Ovary (tissue), 9 donors: ENCODE measurements around the gene LRP1. TPM values are rescaled to one million over a fixed set of nuclear protein-coding genes. Genes with fewer than 3 reads are reported as not detected.

ENCODE experiments used
- DNase-seq, 5 donors: peaks; one replicate each; pipeline ENCODE4 v3.0.0-alpha.2; 2019 to 2020
- H3K27ac ChIP-seq, 2 donors: fragments of 200-600 bp; one replicate each; pipeline versions ENCODE4 v1.5.1 to v1.8.0; 2019 to 2022
- H3K27me3 ChIP-seq: fragments of 200-600 bp; one replicate; pipeline ENCODE4 v1.8.0; 2022
- H3K36me3 ChIP-seq: fragments of 200-600 bp; sonication (generic); one replicate; pipeline ENCODE4 v1.5.1; 2019
- H3K4me1 ChIP-seq: one replicate; pipeline ENCODE4 v1.8.1; 2013; ENCODE audit warnings: mild to moderate bottlenecking, moderate library complexity; ENCODE audit not compliant: insufficient read depth
- H3K4me3 ChIP-seq: fragments of 200-600 bp; sonication (generic); one replicate; pipeline ENCODE4 v1.5.1; 2017
- H3K9me3 ChIP-seq, 2 donors: fragments of 200-600 bp in 1 of 2; sonication (generic) in 1 of 2; one replicate each; pipeline versions ENCODE4 v1.5.1 to v1.8.1; 2013 to 2019; ENCODE audit warnings: mild to moderate bottlenecking in 1 of 2, moderate library complexity in 1 of 2
- CTCF ChIP-seq, 3 donors: fragments of 450-650 bp in 2 of 3; fragments of 200-600 bp in 1 of 3; IDR thresholded peaks; one replicate each; pipeline versions ENCODE4 v1.5.1 to v1.8.0; 2016 to 2022; ENCODE audit warnings: antibody characterized with exemption in 3 of 3, mild to moderate bottlenecking in 1 of 3
- EP300 ChIP-seq: sonication (generic); formaldehyde crosslinking; IDR thresholded peaks from one replicate; pipeline ENCODE4 v1.6.1; 2017; ENCODE audit warnings: antibody characterized with exemption
- POLR2A ChIP-seq: fragments of 450-650 bp; IDR thresholded peaks from one replicate; pipeline ENCODE4 v1.6.1; 2017; ENCODE audit warnings: antibody characterized with exemption, mild to moderate bottlenecking, moderate library complexity
- WGBS, 3 donors: extraction: QIAGEN DNeasy Blood & Tissue Kit in 1 of 3; methylation state at CpG; one replicate each; pipeline versions ENCODE4 v1.1.5 to v1.1.7; 2013 to 2017; 5-methylcytosine and 5-hydroxymethylcytosine counted together
- intact Hi-C, 4 donors: fragments of 100-400 bp; cut with DNase I; formaldehyde crosslinking; loops; one replicate each; pipeline versions ENCODE4 v1.11.0 to v1.15.1; 2022 to 2023
- polyA plus RNA-seq, 2 donors: library from polyadenylated mRNA; stranded (reverse); fragments of 200-250 nt in 1 of 2; fragments of 350-450 nt in 1 of 2; fragmentation: Illumina TruSeq in 1 of 2; extraction: RNeasy Lipid Tissue Mini Kit (QIAGEN cat#74804) in 1 of 2; gene quantifications; one replicate each; pipeline ENCODE4 v1.2.3, GENCODE V29; 2013 to 2014
- total RNA-seq, 7 donors: library from RNA; depleted of rRNA in 2 of 7; stranded (reverse); fragments of >200 nt in 2 of 7; fragmentation: NEBNext Ultra II Directional in 3 of 7; extraction: Animal tissue kit (Norgen Biotek cat#: 25700) in 3 of 7; gene quantifications; one replicate each; pipeline versions ENCODE4 v1.1.0 to v1.2.4, GENCODE V29; 2016 to 2023
- donor health status: DM: no; HTN: no; CAD: no; lungs with moderate emphysema.
- donor health status: DM: no; HTN: no; CAD: no.
- donor health status: Bipolar disorder and iron deficiency.
- donor health status: DM: yes; HTN: yes; CAD: no.
- donor health status: DM: no; HTN: no; CAD: no.
- donor health status: DM: yes; HTN: yes; CAD: no.

LRP1 gene
- total and polyA plus RNA-seq, 9 donors, result 76.4 to 640 (median 323) TPM

- Histone ChIP-seq H3K27me3 (no peaks in the 10 kb centered on the region), H3K27ac (no peak overlapping the region), H3K9me3 (no peaks in the 10 kb centered on the region), H3K36me3 (no peaks in the 10 kb centered on the region), H3K4me3 (no peak overlapping the region), H3K4me1 (peaks cover 19% of the 10 kb centered on the region)
- TF ChIP-seq EP300 (no peak), CTCF (IDR thresholded peaks at IDR 0.05) (no peak)
- peak in 2 of 5 donors; percentile 25 to 33 for DNase-seq
- intact Hi-C loops, result no loop called here
- WGBS, 3 donors, result 73 to 87% (median 75%) methylated on average over 6 of the region's 6 CpGs
Observed at GRCh38 chr12:57096099-57096572, 32.1 kb upstream of the LRP1 start.

DNA sequence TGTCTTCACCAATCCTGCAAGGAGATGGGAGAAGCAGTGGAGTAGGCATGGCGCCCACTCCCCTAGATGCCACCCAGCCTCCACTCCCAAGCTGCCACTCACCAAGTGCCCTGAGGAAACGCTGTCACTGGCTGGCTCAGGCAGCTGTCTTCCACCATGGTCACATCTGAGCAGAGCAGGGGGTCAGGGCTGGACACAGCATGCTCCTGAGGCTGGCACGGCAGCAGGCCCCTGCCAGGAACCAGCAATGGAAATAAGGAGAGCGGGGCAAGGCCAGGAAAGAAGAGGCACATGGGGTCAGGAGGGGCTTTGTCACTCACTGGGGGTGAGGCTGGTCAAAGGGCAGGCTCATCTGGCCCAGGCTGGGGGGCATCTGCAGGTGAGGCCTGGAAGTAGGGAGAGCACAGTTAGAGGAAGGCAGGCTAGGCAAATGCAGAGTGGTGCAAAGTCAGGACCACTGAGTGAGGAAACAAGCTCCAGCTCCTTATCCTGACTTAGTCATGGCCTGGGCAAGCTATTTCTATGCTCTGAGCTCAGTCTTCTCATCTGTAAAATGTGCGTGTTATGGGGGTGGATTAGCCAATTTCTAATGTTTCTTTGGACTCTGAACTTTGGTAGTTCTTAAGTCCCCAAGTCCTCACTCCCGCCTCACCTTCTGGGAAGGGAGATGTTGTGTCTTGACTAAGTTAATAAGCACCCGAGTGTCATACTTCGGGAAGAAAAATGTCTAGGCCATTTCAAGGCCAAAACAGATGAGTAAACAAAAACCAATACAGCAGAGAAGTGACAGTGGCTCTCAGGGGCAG lies 31.3 kb upstream of the LRP1 start:
- Histone ChIP-seq H3K27ac (no peak overlapping the region), H3K36me3 (no peaks in the 10 kb centered on the region), H3K9me3 (no peaks in the 10 kb centered on the region), H3K4me3 (no peak overlapping the region), H3K27me3 (no peaks in the 10 kb centered on the region), H3K4me1 (peaks cover 15% of the 10 kb centered on the region)
- WGBS, 3 donors, result 65 to 77% (median 75%) methylated on average over 8 of the region's 8 CpGs
- TF ChIP-seq CTCF (IDR thresholded peaks at IDR 0.05), result no peak
- no peak for TF ChIP-seq POLR2A
- TF ChIP-seq EP300, result no peak
- peak in 2 of 5 donors; percentile 20 to 23 for DNase-seq
- intact Hi-C loops, result no loop called here

- no peaks in the 10 kb centered on the region for H3K27me3 ChIP-seq
- peak in 1 of 5 donors; percentile 3 for DNase-seq
- intact Hi-C loops, result no loop called here
- H3K4me3 ChIP-seq, result no peak overlapping the region
- H3K4me1 ChIP-seq, result peaks cover 13% of the 10 kb centered on the region
- TF ChIP-seq CTCF (IDR thresholded peaks at IDR 0.05) (no peak), EP300 (no peak), POLR2A (no peak)
- 71 to 79% (median 72%) methylated on average over 8 of the region's 8 CpGs for WGBS, 3 donors
- H3K9me3 ChIP-seq, result no peaks in the 10 kb centered on the region
- no peaks in the 10 kb centered on the region for H3K36me3 ChIP-seq
- H3K27ac ChIP-seq, result no peak overlapping the region
Observed at GRCh38 chr12:57097554-57097835, 30.8 kb upstream of the LRP1 start.

GRCh38 chr12:57098546-57098945 lies 29.7 kb upstream of the LRP1 start:
- peak in 1 of 5 donors; percentile 11 for DNase-seq
- no peak overlapping the region for H3K27ac ChIP-seq
- WGBS, 3 donors, result 63 to 69% (median 67%) methylated on average over 1 of the region's 1 CpG

More at GRCh38 chr12:57098546-57098945, 29.7 kb upstream of the LRP1 start:
- Histone ChIP-seq H3K9me3 (no peaks in the 10 kb centered on the region), H3K4me1 (peaks cover 8% of the 10 kb centered on the region), H3K36me3 (no peaks in the 10 kb centered on the region), H3K27me3 (no peaks in the 10 kb centered on the region), H3K4me3 (no peak overlapping the region)
- TF ChIP-seq EP300 (no peak), CTCF (IDR thresholded peaks at IDR 0.05) (no peak), POLR2A (no peak)
- intact Hi-C loops, result no loop called here
